Measurements from ENCODE around the gene SLC38A1.

SLC38A1 gene

DNA sequence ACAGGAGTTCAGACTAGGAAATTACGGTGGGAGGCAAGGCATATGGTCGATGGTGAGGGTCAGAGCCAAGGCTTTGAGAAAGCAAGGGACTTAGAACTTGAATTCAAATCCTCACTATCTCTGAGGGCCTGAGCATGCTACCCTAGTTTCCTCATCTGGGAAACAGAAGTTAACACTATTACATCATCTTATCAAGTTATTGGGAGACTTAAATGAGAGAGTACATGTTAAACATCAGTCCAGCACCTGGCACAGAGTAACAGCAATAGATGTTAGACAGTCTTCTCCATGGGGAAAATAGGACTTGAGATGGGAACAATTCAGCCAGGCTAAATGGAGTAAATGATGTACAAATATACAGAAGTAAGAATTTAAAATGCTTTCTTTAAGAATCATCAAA is 38.5 kb downstream of the SLC38A1 start:
- FAIRE-seq, result no peak

GRCh38 chr12:46227616-46228015 is 41.2 kb downstream of the SLC38A1 start:
- FAIRE-seq, result no peak

DNA sequence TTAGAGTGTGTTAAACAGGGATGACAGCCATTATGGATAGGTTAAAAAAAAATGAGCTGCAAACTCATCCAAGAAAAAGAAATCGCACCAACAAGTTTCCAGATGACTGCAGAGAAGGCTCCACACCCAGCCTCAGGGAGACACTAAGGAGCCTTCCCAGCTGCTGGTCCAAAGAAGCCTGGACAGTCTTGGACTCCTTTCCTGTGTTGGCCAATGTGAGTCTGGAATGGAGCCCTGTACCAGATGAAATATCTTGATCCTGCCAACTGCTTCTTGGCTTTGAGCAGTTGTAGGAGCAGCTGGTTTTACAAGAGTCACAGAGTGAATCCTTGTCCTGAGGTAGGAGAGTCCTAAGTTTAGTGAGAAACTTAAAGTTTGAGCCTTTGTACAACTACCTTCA is 44.5 kb downstream of the SLC38A1 start:
- FAIRE-seq, result no peak

- no peak for FAIRE-seq
Measured at GRCh38 chr12:46223047-46223446, 45.8 kb downstream of the SLC38A1 start.

- no peak for FAIRE-seq
Measured at GRCh38 chr12:46222636-46223035, 46.2 kb downstream of the SLC38A1 start.

DNA sequence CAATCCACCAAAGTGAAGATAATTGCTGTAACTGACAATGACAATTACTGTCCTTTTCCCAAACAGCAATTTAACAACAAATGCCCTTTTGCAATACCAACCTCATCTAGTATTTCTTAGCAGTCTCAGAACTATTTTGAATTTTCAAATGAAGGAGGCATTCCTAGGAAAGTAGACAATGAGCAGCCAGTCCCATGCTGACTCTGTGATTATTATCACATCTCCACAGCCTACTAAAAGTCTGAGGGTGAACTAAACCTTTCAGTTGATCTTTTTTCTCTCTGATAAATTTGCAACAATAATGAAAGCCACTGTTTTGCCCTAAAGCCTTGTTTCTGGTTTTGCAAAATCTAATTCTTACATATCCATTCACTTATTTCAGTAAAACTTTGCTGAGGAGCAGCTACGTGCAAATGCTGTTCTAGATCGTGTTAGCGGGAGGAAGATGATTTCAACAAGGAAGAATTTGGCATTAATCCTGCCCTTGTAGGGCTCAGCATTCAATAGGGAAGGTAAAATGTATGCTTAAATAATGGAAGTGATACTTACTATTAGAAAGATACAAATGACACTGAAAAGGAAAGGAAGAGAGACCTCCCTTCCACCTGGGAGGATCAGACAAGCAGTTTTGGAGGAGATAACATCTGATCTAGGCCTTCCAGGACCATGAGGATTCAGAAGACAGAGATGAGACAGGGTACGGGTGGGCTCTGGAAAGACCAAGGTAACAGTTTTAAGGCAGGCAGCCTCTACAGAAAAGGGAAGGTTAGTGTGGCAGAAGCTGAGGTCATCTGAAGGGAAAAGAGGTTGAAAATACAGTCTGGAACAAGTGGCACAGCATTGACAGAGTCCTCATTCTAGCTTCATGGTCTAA is 47.4 kb downstream of the SLC38A1 start:
- no peak for FAIRE-seq

GRCh38 chr12:46219877-46220655 is 48.8 kb downstream of the SLC38A1 start:
- FAIRE-seq, result no peak

DNA sequence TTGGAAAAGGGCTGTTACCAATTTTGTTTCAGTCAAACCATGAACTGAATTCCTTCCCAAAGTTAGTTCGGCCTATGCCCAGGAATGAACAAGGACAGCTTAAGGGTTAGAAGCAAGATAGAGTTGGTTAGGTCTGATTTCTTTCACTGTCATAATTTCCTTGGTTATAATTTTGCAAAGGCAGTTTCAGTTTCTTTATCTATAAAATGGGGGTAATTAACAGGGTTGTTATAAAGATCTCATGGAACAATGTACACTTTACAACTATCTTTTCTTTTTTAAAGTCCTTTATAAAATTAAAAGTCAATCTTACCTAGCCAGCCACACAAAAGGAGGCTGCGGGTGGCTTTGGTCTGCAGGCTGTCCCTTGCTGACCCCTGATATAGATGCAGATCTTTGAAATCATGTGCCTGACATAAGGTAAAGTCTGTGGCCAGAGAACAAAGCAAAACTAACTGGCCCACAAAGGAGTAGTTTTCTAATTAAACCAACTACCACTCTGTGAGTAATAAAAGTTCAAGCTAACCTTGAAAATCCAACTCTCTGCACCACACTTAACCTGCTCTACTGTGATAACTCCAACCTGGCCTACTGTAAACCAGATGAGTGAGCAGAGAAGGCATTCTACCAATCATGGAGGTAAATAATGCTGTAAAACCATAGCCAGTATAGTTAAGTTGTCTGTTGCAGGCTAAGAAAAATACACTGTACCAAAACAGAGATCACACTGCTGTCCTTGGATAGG is 49.5 kb downstream of the SLC38A1 start:
- FAIRE-seq, result no peak

- FAIRE-seq, result no peak
Measured at GRCh38 chr12:46218322-46219095, 50.3 kb downstream of the SLC38A1 start.

GRCh38 chr12:46217541-46218321 is 51.1 kb downstream of the SLC38A1 start:
- no peak for FAIRE-seq

- FAIRE-seq, result no peak
Measured at GRCh38 chr12:46214668-46215436, 54.0 kb downstream of the SLC38A1 start.

- no peak for FAIRE-seq
Measured at GRCh38 chr12:46212108-46212982, 56.5 kb downstream of the SLC38A1 start.

- no peak for FAIRE-seq
Measured at GRCh38 chr12:46210873-46211439, 57.9 kb downstream of the SLC38A1 start.

DNA sequence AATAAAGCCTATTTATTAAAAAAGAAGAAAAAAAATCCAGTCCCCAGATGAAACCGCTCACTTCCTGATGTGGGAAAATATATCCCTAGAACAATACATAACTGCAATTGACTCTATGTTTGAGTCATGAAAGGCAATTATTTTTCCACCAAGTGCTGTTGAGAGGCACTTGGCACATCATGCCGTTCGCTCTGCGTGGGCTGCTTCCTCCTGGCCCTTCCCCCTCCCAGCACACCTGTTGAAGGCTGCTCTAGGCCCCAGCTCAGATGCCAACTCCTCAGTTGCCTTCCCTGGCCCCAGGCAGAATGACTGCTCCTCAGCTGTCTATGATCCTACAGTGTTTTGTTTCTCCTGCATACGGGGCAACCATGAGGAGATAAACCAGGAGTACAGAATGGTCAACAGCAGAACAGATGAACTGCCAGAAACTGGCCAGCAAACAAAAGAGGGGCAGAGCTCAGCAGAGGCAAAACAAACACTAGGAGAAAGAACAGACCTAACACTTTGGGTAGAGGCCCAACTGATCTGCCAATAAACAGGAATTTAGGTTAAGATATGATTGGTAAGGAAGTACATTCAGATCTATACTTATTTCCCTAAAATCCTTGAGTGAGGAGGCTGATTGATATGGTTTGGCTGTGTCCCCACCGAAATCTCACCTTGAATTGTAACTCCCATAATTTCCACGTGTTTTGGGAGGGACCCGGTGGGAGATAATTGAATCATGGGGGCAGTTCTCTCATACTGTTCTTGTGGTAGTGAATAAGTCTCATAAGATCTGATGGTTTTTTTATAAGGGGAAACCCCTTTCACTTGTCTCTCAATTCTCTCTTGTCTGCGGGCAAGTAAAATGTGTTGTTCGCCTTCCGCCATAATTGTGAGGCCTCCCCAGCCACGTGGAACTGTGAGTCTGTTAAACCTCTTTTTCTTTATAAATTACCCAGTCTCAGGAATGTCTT is 58.6 kb downstream of the SLC38A1 start:
- no peak for FAIRE-seq

GRCh38 chr12:46209170-46209569 is 59.7 kb downstream of the SLC38A1 start:
- no peak for FAIRE-seq

DNA sequence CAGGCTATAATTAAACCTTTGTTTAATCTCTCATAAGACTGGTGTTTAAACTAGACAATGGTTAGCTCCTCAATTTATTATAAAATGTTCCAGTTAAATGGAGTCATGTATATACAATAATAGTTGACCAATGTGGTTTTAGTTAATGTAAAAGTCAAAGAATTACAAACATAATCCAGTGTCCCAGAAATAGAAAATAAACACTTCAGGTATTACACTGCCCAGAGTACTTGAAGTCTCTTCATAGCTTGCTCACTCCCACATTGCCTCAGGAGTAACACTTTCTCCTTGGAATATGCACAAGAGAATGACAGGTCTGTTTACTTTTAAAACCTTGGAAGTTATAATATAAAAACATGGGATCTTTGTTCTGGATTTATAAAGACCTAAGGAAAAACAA is 60.5 kb downstream of the SLC38A1 start:
- FAIRE-seq, result no peak

GRCh38 chr12:46207644-46208043 is 61.2 kb downstream of the SLC38A1 start:
- no peak for FAIRE-seq

DNA sequence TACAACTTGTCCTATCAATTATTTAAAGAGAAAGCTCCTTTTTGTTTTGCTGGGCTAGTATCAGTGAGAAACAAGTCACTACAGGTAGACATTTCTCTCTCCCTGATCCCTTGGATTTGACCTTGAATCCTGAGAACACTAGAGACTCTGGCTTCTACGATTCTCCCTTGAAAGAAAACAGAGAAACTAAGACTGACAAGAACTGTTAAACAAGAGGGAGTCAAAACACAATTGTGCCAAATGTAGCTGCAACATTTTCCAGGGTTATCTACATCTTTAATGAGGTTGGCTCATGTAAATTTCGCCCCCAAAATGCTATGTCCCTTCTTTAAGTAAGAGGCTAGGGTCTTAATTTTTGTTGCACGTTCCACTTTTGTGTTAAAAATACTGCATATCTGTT is 62.4 kb downstream of the SLC38A1 start:
- FAIRE-seq, result no peak

Data from TTC549 (cell line).